AG04450 (cell line): Measurements from ENCODE around the gene TNS3. TPM values are rescaled to one million over a fixed set of nuclear protein-coding genes. Genes with fewer than 3 reads are reported as not detected.

Experiments
- CTCF ChIA-PET: fragments of 300-600, 350-600 bp; formaldehyde crosslinking; extraction: SDS; loops from one replicate; lab custom pipeline; 2022; ENCODE audit warnings: antibody characterized with exemption, inconsistent platforms; lab: Charles Lee
- POLR2A ChIA-PET: fragments of 350-600 bp; formaldehyde crosslinking; extraction: SDS; loops from one replicate; lab custom pipeline; 2021; ENCODE audit warnings: antibody characterized with exemption, inconsistent platforms; lab: Yijun Ruan, JAX
- DNase-seq: peaks from one replicate; pipeline ENCODE4 v3.0.0-alpha.2; 2011; ENCODE audit warnings: low read depth, low spot score
- H3K27ac ChIP-seq: one replicate; pipeline ENCODE4 v1.5.1; 2012; ENCODE audit warnings: low read depth, low read length, control low read depth
- H3K27me3 ChIP-seq: one replicate; pipeline ENCODE4 v1.6.0; 2012; ENCODE audit warnings: low read length; ENCODE audit not compliant: control insufficient read depth, insufficient read depth
- H3K4me3 ChIP-seq: 2 replicates; pipeline ENCODE4 v1.5.1; 2011; ENCODE audit warnings: mild to moderate bottlenecking, low read depth, low read length, control low read depth
- H3K9me3 ChIP-seq: 2 replicates; pipeline ENCODE4 v1.5.1; 2012; ENCODE audit warnings: low read length; ENCODE audit not compliant: control insufficient read depth, insufficient read depth
- polyA plus RNA-seq: library from polyadenylated mRNA; depleted of rRNA; stranded (reverse); fragments of >200 nt; gene quantifications from 2 replicates; pipeline ENCODE4 v1.2.3, GENCODE V29; 2011
- TF ChIP-seq, protein P1 (sequence below): IDR thresholded peaks from 2 replicates; pipeline ENCODE4 v1.5.1; 2011; ENCODE audit warnings: low read depth, low read length, control low read depth, inconsistent platforms

The TNS3 gene
- polyA plus RNA-seq, 1 experiment, result 131 TPM

DNA sequence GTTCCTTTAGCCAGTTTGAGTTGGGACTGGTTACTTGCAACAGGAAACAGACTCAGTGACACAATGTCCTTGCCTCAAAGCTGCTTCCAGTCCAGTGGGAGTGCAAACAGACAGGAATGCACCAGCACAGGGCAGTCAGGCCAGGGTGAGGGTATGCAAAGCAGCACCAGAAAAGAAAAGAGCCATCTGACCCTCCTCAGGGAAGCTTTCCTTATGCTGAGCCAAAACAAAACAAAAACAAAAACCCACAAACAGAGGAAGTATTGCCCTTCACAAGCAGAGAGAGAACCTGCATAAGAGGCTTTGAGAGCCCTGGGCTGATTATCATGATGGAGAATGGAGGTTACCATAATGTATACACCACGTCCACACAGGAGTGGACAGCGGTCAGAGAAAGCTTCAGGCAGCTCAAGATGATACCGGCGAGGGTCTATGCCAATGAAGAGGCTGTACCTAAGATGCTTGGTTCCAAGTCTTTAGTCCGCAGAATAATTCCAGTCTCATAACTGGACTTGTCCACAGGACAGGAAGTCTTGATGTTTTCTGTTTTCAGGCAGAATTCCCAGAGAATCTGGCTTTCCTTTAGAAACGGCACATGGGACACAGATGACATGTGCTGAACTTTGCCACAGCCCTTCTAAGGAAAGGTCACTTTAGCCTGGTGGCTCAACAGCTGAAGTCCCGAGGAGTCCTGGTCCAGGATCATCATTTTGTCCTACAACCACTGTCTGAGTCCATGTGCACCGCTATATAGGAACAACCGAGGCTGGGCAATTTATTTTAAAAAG lies 263.3 kb downstream of the TNS3 start:
- TF ChIP-seq, protein P1, sequence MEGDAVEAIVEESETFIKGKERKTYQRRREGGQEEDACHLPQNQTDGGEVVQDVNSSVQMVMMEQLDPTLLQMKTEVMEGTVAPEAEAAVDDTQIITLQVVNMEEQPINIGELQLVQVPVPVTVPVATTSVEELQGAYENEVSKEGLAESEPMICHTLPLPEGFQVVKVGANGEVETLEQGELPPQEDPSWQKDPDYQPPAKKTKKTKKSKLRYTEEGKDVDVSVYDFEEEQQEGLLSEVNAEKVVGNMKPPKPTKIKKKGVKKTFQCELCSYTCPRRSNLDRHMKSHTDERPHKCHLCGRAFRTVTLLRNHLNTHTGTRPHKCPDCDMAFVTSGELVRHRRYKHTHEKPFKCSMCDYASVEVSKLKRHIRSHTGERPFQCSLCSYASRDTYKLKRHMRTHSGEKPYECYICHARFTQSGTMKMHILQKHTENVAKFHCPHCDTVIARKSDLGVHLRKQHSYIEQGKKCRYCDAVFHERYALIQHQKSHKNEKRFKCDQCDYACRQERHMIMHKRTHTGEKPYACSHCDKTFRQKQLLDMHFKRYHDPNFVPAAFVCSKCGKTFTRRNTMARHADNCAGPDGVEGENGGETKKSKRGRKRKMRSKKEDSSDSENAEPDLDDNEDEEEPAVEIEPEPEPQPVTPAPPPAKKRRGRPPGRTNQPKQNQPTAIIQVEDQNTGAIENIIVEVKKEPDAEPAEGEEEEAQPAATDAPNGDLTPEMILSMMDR, result no peak
- H3K27ac ChIP-seq, result no peak overlapping the region
- no peak overlapping the region for H3K4me3 ChIP-seq
- CTCF ChIA-PET, result no interaction called here
- H3K27me3 ChIP-seq, result no peaks in the 10 kb centered on the region
- H3K9me3 ChIP-seq, result peaks cover 7% of the 10 kb centered on the region
- POLR2A ChIA-PET, result interaction anchor here (1.0 kb wide), 1 partner anchor 9 kb away, joined by 4 read pairs; no protein-coding TSS in a partner anchor
- no peak for DNase-seq

DNA sequence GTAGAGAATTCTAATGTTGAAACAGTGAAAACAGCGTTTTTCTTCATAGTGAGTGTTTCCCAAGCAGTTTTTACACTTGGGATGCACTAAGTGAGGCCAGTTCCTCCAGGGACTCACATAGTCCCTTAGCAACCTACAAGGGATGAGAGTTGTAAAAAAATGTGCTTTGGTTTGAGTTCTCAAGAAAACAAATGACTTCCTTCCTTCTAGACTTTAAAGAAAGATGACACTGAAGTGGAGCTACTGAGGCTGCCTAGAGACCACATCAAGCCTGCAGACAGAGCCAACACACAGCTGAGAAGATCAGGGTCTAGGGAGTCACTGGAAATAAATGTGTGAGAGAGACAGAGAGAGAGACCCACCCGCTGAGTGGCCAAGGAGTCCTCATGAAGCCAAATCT lies 264.4 kb downstream of the TNS3 start:
- ChIA-PET CTCF (no interaction called here), POLR2A (interaction anchor here (1.0 kb wide), 1 partner anchor 10 kb away, joined by 4 read pairs; no protein-coding TSS in a partner anchor)
- TF ChIP-seq, protein P1, result no peak
- Histone ChIP-seq H3K27me3 (no peaks in the 10 kb centered on the region), H3K9me3 (peaks cover 7% of the 10 kb centered on the region), H3K4me3 (no peak overlapping the region), H3K27ac (no peak overlapping the region)
- no peak for DNase-seq

DNA sequence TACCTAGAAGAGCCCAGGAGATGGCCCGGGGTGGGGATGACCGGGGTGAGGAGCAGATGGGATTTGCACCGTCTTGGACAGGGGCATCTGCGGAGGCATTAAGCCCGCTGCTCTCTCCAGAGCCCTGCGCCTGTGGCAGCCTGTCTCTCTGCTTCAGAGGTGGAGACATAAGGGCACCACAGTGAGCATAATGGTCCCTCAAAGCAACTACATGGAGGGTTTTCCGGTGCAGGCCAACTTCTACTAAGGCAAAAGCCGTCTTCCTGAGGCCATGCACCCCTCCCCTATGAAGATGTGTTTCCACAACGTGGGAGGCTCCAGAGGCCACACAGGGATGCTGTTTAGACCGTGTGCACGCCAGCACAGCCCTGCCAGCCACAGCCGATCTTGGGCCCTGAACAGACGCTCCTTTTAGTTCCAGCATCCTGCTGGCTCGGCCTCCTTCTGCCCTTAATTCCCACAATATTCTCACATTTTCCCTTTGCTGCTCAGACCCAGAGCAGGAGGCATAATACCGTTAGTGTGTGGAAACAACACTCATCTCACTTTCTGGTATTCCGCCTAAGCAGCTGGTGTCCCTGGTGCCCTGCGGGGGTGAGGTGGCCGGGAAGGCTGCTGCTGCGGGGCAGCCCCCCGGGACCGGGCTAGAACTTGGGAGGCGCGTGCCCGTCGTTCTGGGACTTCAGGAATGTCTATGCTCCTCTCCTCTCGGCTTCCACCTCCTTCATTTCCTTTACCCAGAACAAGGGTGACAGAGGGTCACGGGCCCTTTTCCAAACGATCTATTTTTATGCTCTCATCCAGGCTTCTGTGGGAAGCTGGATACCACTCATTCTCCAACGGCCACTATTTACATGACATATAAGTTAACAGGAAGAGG lies 266.9 kb downstream of the TNS3 start:
- TF ChIP-seq, protein P1, result no peak
- ChIA-PET POLR2A (interaction anchor here (1.5 kb wide), 1 partner anchor 65 kb away, joined by 4 read pairs; no protein-coding TSS in a partner anchor), CTCF (no interaction called here)
- H3K27me3 ChIP-seq, result no peaks in the 10 kb centered on the region
- H3K4me3 ChIP-seq, result no peak overlapping the region
- peak; percentile 51 for DNase-seq
- H3K27ac ChIP-seq, result peak overlapping the region; percentile 80
- no peaks in the 10 kb centered on the region for H3K9me3 ChIP-seq

DNA sequence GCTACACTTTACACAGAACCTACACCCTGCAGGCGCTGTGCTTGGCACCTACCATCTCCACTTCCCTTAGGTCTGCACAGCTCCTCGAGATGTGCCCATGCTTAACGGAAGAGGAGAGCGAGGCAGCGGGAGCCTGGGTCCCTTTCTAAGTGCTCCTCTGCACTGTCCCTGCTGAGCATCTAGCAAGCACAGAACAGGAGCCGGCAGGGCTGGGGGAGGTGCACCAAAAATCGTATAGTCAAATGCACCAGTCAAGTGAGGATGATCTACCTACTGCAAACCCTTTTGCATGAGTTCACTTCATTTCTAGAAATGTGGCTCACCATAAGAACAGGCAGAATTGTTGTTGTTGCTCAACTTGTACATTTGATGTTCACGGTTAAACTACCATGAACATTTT lies 267.7 kb downstream of the TNS3 start:
- Histone ChIP-seq H3K27me3 (no peaks in the 10 kb centered on the region), H3K27ac (no peak overlapping the region), H3K4me3 (no peak overlapping the region), H3K9me3 (no peaks in the 10 kb centered on the region)
- TF ChIP-seq, protein P1, result no peak
- no peak for DNase-seq
- ChIA-PET CTCF (no interaction called here), POLR2A (no interaction called here)
